ENCODE results near the gene EEF1AKMT4. TPM values are rescaled to one million over a fixed set of nuclear protein-coding genes. Genes with fewer than 3 reads are reported as not detected.
A peak's percentile ranks its signal among the peaks of the same experiment; 100 is the strongest.

Gene EEF1AKMT4
- total and polyA plus RNA-seq, 2 experiments from 2014 or later, result 4.3 to 10.6 TPM

DNA sequence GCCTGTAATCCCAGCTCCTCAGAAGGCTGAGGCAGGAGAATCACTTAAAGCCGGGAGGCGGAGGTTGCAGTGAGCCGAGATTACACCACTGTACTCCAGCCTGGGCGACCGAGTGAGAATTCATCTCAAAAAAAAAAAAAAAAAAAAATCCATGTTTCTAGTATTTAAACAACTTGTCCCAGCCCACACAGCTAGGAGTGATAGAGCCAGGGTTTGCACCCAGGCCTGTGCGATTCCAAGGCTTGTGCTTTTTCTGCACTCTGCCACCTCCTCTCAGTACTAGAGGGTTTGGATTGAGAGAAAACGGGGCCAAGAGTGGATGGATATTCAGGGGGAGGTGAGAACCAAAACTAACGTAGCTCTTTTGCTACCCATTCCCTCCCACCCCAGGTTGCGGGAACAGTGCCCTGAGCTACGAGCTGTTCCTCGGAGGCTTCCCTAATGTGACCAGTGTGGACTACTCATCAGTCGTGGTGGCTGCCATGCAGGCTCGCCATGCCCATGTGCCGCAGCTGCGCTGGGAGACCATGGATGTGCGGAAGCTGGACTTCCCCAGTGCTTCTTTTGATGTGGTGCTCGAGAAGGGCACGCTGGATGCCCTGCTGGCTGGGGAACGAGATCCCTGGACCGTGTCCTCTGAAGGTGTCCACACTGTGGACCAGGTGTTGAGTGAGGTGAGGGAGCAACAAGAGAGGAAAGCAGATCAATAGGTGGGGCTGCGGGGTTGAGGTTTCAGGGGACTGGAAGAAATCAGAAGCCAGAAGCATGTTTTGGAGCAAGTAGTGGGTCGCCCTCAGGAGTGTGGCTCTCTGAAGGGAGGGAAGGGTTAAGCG lies 7.8 kb downstream of the EEF1AKMT4 start:
- H3K36me3 ChIP-seq, result no peaks in the 10 kb centered on the region
- H3K4me1 ChIP-seq (ENCODE audit: low read depth), result peaks cover 3% of the 10 kb centered on the region
- no peak for DNase-seq (ENCODE audit: low read depth in 1 of 2, low spot score in 1 of 2)
- H3K9me3 ChIP-seq (ENCODE audit: low read depth), result no peaks in the 10 kb centered on the region
- H3K4me3 ChIP-seq, result no peak overlapping the region
- peaks cover 54% of the 10 kb centered on the region for H3K27me3 ChIP-seq
- no peak overlapping the region for H3K27ac ChIP-seq
- TF ChIP-seq, protein P1, sequence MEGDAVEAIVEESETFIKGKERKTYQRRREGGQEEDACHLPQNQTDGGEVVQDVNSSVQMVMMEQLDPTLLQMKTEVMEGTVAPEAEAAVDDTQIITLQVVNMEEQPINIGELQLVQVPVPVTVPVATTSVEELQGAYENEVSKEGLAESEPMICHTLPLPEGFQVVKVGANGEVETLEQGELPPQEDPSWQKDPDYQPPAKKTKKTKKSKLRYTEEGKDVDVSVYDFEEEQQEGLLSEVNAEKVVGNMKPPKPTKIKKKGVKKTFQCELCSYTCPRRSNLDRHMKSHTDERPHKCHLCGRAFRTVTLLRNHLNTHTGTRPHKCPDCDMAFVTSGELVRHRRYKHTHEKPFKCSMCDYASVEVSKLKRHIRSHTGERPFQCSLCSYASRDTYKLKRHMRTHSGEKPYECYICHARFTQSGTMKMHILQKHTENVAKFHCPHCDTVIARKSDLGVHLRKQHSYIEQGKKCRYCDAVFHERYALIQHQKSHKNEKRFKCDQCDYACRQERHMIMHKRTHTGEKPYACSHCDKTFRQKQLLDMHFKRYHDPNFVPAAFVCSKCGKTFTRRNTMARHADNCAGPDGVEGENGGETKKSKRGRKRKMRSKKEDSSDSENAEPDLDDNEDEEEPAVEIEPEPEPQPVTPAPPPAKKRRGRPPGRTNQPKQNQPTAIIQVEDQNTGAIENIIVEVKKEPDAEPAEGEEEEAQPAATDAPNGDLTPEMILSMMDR (IDR thresholded peaks at IDR 0.05; ENCODE audit: low read depth, low read length), result no peak

DNA sequence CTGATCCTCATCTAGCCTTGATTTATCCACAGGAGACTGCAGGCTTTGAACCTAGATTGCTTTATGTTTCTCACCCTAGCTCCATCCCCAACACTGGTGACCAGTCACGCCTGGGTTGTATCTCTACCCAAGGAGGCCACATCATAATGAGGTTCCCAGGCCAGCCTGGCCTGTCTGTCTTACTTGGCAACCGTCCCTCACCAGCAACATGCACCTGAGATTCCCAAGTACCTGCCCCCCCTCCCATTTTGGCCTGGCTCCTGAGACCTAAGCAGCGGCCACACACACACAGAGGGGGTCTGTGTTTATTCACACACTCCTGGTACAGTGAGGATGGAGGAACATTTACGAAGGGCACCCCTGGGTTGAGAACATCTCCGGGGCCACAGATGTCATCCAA lies 9.5 kb downstream of the EEF1AKMT4 start:
- peaks cover 4% of the 10 kb centered on the region for H3K4me1 ChIP-seq (ENCODE audit: low read depth)
- no peaks in the 10 kb centered on the region for H3K36me3 ChIP-seq
- H3K9me3 ChIP-seq (ENCODE audit: low read depth), result no peaks in the 10 kb centered on the region
- peaks cover 71% of the 10 kb centered on the region for H3K27me3 ChIP-seq
- no peak overlapping the region for H3K4me3 ChIP-seq
- DNase-seq (ENCODE audit: low read depth in 1 of 2, low spot score in 1 of 2), result no peak
- TF ChIP-seq, protein P1 (IDR thresholded peaks at IDR 0.05; ENCODE audit: low read depth, low read length), result no peak
- H3K27ac ChIP-seq, result no peak overlapping the region

DNA sequence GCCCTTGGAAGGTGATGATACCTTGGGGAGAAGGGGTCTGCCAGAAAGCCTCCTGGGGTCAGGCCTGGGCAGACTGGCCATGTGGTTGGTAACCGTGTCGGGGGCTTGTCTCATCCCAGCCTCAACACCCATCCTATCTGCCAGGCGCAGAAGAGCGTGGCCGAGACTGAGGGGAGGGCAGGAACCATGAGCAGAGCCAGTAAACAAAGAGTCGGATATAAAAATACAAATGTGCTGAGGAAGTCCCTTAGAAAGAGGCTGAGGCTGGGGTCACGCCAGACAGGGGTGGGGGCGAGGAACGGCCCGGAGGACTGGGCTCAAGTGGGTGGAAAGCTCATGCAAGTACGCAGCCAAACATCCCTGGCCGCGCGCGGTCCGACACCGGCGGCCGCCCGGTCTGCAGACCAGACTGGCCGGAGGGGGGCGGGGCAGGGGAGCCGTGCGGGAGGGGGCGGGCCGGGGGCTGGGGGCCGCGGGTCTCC lies 10.0 kb downstream of the EEF1AKMT4 start:
- TF ChIP-seq, protein P1 (IDR thresholded peaks at IDR 0.05; ENCODE audit: low read depth, low read length), result no peak
- Histone ChIP-seq H3K4me3 (peak overlapping the region; percentile 19), H3K9me3 (ENCODE audit: low read depth) (no peaks in the 10 kb centered on the region), H3K27me3 (peaks cover 76% of the 10 kb centered on the region), H3K27ac (no peak overlapping the region), H3K4me1 (ENCODE audit: low read depth) (peaks cover 4% of the 10 kb centered on the region), H3K36me3 (no peaks in the 10 kb centered on the region)
- DNase-seq (ENCODE audit: low read depth in 1 of 2, low spot score in 1 of 2), result no peak

DNA sequence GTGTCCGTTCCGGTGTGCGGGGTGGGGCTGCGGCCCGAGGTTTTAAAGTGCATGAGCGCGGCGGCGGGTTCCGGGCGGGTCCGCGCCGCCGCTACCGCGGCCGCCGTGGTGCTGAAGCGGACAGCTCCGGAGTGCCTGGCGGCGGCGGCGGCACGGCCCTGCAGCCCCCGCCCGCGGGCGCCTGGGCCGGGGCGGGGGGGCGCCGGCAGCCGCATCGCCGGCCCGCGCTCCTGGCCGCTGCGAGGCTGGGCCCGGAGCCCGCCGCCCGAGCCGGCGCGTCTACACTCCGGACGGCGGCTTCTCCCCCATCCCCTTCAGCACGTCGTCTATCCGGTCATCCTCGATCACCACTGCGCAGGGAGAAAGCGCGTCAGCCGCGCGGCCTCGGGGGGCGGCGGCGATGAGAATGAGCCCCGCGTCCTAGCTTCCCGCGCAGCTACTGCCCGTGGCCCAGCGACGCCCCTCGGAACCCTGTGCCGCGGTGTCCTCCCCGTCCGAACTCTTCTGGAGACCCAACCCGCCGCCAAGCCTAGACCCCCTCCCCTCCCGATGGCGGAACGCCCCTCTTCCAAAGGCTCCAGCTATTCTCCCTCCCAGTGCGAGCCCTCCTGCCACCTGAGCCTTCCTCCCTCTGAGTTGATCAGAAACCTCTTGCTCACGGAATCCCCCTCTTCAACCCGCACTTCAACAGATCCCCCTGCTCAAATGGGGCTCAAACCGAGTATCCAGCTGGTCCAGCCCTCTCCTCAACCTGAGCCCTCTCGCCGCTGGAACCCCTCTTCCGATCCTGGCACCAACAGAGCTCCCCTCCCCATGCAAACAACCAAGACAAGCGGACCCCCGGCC lies 10.6 kb downstream of the EEF1AKMT4 start:
- no peaks in the 10 kb centered on the region for H3K36me3 ChIP-seq

DNA sequence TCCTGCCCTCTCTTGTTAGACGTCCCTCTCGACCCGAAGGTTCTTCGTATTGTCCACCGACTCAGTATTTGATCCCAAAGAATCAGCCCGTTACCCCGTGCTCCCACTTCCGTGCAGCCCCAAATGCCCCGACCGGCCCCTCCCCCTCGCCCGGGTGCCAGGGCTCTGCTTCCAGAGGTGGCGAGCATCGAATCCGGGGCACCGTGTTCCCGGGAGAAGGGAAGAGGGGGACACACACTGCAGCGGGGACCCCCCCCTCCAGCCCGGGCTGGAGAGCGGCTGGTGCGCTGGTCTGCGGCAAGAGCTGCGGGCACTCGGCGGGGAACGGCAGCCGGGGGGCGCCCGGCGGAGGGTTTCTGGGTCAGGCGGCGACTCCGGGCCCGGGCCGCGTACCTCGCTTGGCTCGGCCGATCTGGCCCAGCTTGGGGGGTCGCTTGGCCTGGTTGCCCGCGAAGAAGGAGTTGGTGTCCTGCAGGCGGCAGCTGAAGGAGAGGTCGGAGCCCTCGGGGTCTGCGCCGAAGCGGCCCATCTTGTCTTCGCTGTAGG lies 11.3 kb downstream of the EEF1AKMT4 start:
- peak overlapping the region; percentile 38 for H3K4me3 ChIP-seq
- peaks cover 83% of the 10 kb centered on the region for H3K27me3 ChIP-seq
- TF ChIP-seq, protein P1 (IDR thresholded peaks at IDR 0.05; ENCODE audit: low read depth, low read length), result no peak
- no peaks in the 10 kb centered on the region for H3K36me3 ChIP-seq
- no peak for DNase-seq (ENCODE audit: low read depth in 1 of 2, low spot score in 1 of 2)
- no peak overlapping the region for H3K27ac ChIP-seq
- no peaks in the 10 kb centered on the region for H3K9me3 ChIP-seq (ENCODE audit: low read depth)
- H3K4me1 ChIP-seq (ENCODE audit: low read depth), result peaks cover 4% of the 10 kb centered on the region

More for the DNA sequence above, 10.6 kb downstream of the EEF1AKMT4 start:
- TF ChIP-seq, protein P1 (IDR thresholded peaks at IDR 0.05; ENCODE audit: low read depth, low read length), result no peak
- H3K4me1 ChIP-seq (ENCODE audit: low read depth), result peaks cover 4% of the 10 kb centered on the region
- peak; percentile 44 to 79 for DNase-seq (ENCODE audit: low read depth in 1 of 2, low spot score in 1 of 2)
- no peak overlapping the region for H3K27ac ChIP-seq
- peak overlapping the region; percentile 26 for H3K4me3 ChIP-seq
- no peaks in the 10 kb centered on the region for H3K9me3 ChIP-seq (ENCODE audit: low read depth)
- H3K27me3 ChIP-seq, result peaks cover 82% of the 10 kb centered on the region

Measured in cardiac muscle cell (in vitro differentiated cells and primary cell).